Measurements from ENCODE around the gene HOXB7.
A peak's percentile ranks its signal among the peaks of the same experiment; 100 is the strongest.

Gene HOXB7

GRCh38 chr17:48610282-48611211 is at the start of gene HOXB7:
TSS of gene HOXB7 (minus strand) at chr17:48611017. CDS start at chr17:48610918, 99 bp downstream.
- DNase-seq, result peak; percentile 42 to 62
- no peak for TF ChIP-seq POLR2A (IDR thresholded peaks at IDR 0.05; ENCODE audit: low read length)
- no peak for TF ChIP-seq GATA1 (IDR thresholded peaks at IDR 0.05; ENCODE audit: low read depth, low read length)

GRCh38 chr17:48655913-48656312 is 45.1 kb upstream of the HOXB7 start:
- TF ChIP-seq POLR2A (IDR thresholded peaks at IDR 0.05; ENCODE audit: low read length) (no peak), GATA1 (IDR thresholded peaks at IDR 0.05; ENCODE audit: low read depth, low read length) (no peak)
- DNase-seq, result no peak

GRCh38 chr17:48649741-48650140 is 38.9 kb upstream of the HOXB7 start:
- no peak for DNase-seq

GRCh38 chr17:48647963-48648245 is 37.1 kb upstream of the HOXB7 start:
- DNase-seq, result no peak
- TF ChIP-seq GATA1 (IDR thresholded peaks at IDR 0.05; ENCODE audit: low read depth, low read length) (no peak), POLR2A (IDR thresholded peaks at IDR 0.05; ENCODE audit: low read length) (no peak)

More at GRCh38 chr17:48649741-48650140, 38.9 kb upstream of the HOXB7 start:
- TF ChIP-seq GATA1 (IDR thresholded peaks at IDR 0.05; ENCODE audit: low read depth, low read length), result no peak
- no peak for TF ChIP-seq POLR2A (IDR thresholded peaks at IDR 0.05; ENCODE audit: low read length)

GRCh38 chr17:48647103-48647962 is 36.5 kb upstream of the HOXB7 start:
- TF ChIP-seq POLR2A (IDR thresholded peaks at IDR 0.05; ENCODE audit: low read length), result no peak
- no peak for TF ChIP-seq GATA1 (IDR thresholded peaks at IDR 0.05; ENCODE audit: low read depth, low read length)
- DNase-seq, result no peak

- no peak for DNase-seq
- TF ChIP-seq GATA1 (IDR thresholded peaks at IDR 0.05; ENCODE audit: low read depth, low read length) (no peak), POLR2A (IDR thresholded peaks at IDR 0.05; ENCODE audit: low read length) (no peak)
Observed at GRCh38 chr17:48646183-48647102, 35.6 kb upstream of the HOXB7 start.

- no peak for TF ChIP-seq POLR2A (IDR thresholded peaks at IDR 0.05; ENCODE audit: low read length)
- TF ChIP-seq GATA1 (IDR thresholded peaks at IDR 0.05; ENCODE audit: low read depth, low read length), result no peak
- DNase-seq, result no peak
Observed at GRCh38 chr17:48645639-48646182, 34.9 kb upstream of the HOXB7 start.

- TF ChIP-seq POLR2A (IDR thresholded peaks at IDR 0.05; ENCODE audit: low read length), result no peak
- no peak for TF ChIP-seq GATA1 (IDR thresholded peaks at IDR 0.05; ENCODE audit: low read depth, low read length)
- DNase-seq, result no peak
Observed at GRCh38 chr17:48644910-48645557, 34.2 kb upstream of the HOXB7 start.

GRCh38 chr17:48644159-48644558 is 33.3 kb upstream of the HOXB7 start:
- DNase-seq, result no peak
- TF ChIP-seq POLR2A (IDR thresholded peaks at IDR 0.05; ENCODE audit: low read length), result no peak

GRCh38 chr17:48643697-48644012 is 32.8 kb upstream of the HOXB7 start:
- DNase-seq, result no peak
- TF ChIP-seq POLR2A (IDR thresholded peaks at IDR 0.05; ENCODE audit: low read length), result no peak
- no peak for TF ChIP-seq GATA1 (IDR thresholded peaks at IDR 0.05; ENCODE audit: low read depth, low read length)

GRCh38 chr17:48642843-48643696 is 32.3 kb upstream of the HOXB7 start:
- DNase-seq, result no peak
- no peak for TF ChIP-seq GATA1 (IDR thresholded peaks at IDR 0.05; ENCODE audit: low read depth, low read length)
- TF ChIP-seq POLR2A (IDR thresholded peaks at IDR 0.05; ENCODE audit: low read length), result no peak
